Measurements from ENCODE around the gene TXNDC2. TPM values are rescaled to one million over a fixed set of nuclear protein-coding genes. Genes with fewer than 3 reads are reported as not detected.

Gene TXNDC2
- polyA plus RNA-seq, 3 donors, result 0.10 to 0.36 TPM; not detected in 1

DNA sequence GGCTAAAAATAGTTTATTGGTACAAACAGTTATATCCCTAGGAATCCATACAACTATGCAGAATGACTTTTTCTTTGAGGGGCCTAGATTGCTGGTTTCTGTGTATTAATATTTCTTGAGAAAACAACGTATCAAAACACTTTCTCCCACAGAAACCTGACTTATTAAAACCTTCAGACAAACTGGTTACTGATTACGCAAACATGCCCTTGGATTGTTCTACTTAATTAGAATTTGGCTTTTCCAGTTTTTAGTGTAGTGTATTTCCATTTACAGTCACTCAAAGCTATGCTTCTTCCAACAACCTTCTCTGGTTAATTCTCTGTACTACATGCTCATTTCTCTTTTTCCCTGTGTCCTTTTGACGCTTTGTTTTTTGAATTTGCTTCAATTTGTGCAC lies 48.1 kb downstream of the TXNDC2 start:
- no CpG with 5 or more reads among the region's 3 CpGs for WGBS (ENCODE audit: insufficient coverage)
- Histone ChIP-seq H3K27me3 (ENCODE audit: control insufficient read depth in 2 of 2, insufficient read depth in 2 of 2, low read length in 2 of 2) (no peaks in the 10 kb centered on the region), H3K4me2 (replicated peaks; ENCODE audit: extremely low read depth, low read length, poor library complexity, severe bottlenecking) (no peak overlapping the region), H3K9me3 (replicated peaks in 1 of 2; ENCODE audit: control insufficient read depth in 1 of 2, insufficient read depth in 1 of 2, low read length in 2 of 2) (no peaks in the 10 kb centered on the region), H3K36me3 (replicated peaks in 1 of 2; ENCODE audit: control insufficient read depth in 1 of 2, insufficient read depth in 2 of 2, low read length in 2 of 2) (peaks cover 52 to 66% of the 10 kb centered on the region in 2 donors), H4K20me1 (ENCODE audit: insufficient read depth, low read length) (peaks cover 93% of the 10 kb centered on the region), H3K4me3 (replicated peaks in 1 of 3; ENCODE audit: low read depth in 2 of 3, low read length in 3 of 3) (no peak overlapping the region), H3K9ac (ENCODE audit: insufficient read depth, low read length, poor library complexity, severe bottlenecking) (no peak overlapping the region), H3K4me1 (ENCODE audit: control insufficient read depth in 1 of 2, insufficient read depth in 2 of 2, low read length in 2 of 2) (peaks cover 4 to 16% of the 10 kb centered on the region in 2 donors), H3K27ac (ENCODE audit: low read depth in 1 of 2, low read length in 2 of 2) (no peak overlapping the region), H2AFZ (ENCODE audit: insufficient read depth, low read depth, low read length, poor library complexity, severe bottlenecking) (no peak overlapping the region), H3K79me2 (ENCODE audit: insufficient read depth, low read length) (peaks cover 90% of the 10 kb centered on the region)
- no peak for DNase-seq
- H3K27ac Mint-ChIP-seq, result peak overlapping the region in 1 of 7 donors; percentile 61
- H3K4me3 Mint-ChIP-seq, result no peak overlapping the region
- TF ChIP-seq CTCF (IDR thresholded peaks at IDR 0.05), result no peak
- H3K4me1 Mint-ChIP-seq, result peaks cover 12% of the 10 kb centered on the region
- peaks cover 0 to 2% (median 0%) of the 10 kb centered on the region in 7 donors for H3K9me3 Mint-ChIP-seq
- peaks cover 0 to 2% (median 0%) of the 10 kb centered on the region in 3 donors for H3K27me3 Mint-ChIP-seq (ENCODE audit: low read depth in 3 of 3)
- intact Hi-C loops (cut with micrococcal nuclease), result no loop called here
- H3K36me3 Mint-ChIP-seq, result peaks cover 41 to 65% of the 10 kb centered on the region in 2 donors

GRCh38 chr18:9934274-9934673 lies 48.5 kb downstream of the TXNDC2 start:
- Histone ChIP-seq H4K20me1 (ENCODE audit: insufficient read depth, low read length) (peaks cover 93% of the 10 kb centered on the region), H3K9me3 (replicated peaks in 1 of 2; ENCODE audit: control insufficient read depth in 1 of 2, insufficient read depth in 1 of 2, low read length in 2 of 2) (no peaks in the 10 kb centered on the region), H3K4me2 (replicated peaks; ENCODE audit: extremely low read depth, low read length, poor library complexity, severe bottlenecking) (no peak overlapping the region), H2AFZ (ENCODE audit: insufficient read depth, low read depth, low read length, poor library complexity, severe bottlenecking) (no peak overlapping the region), H3K27me3 (ENCODE audit: control insufficient read depth in 2 of 2, insufficient read depth in 2 of 2, low read length in 2 of 2) (no peaks in the 10 kb centered on the region), H3K27ac (ENCODE audit: low read depth in 1 of 2, low read length in 2 of 2) (no peak overlapping the region), H3K79me2 (ENCODE audit: insufficient read depth, low read length) (peaks cover 86% of the 10 kb centered on the region), H3K4me1 (ENCODE audit: control insufficient read depth in 1 of 2, insufficient read depth in 2 of 2, low read length in 2 of 2) (peaks cover 0 to 12% of the 10 kb centered on the region in 2 donors), H3K4me3 (replicated peaks in 1 of 3; ENCODE audit: low read depth in 2 of 3, low read length in 3 of 3) (no peak overlapping the region), H3K36me3 (replicated peaks in 1 of 2; ENCODE audit: control insufficient read depth in 1 of 2, insufficient read depth in 2 of 2, low read length in 2 of 2) (peaks cover 52 to 70% of the 10 kb centered on the region in 2 donors), H3K9ac (ENCODE audit: insufficient read depth, low read length, poor library complexity, severe bottlenecking) (no peak overlapping the region)
- Mint-ChIP-seq H3K4me3 (no peak overlapping the region), H3K36me3 (peaks cover 41 to 69% of the 10 kb centered on the region in 2 donors), H3K27me3 (ENCODE audit: low read depth in 3 of 3) (peaks cover 0 to 2% (median 0%) of the 10 kb centered on the region in 3 donors), H3K4me1 (peaks cover 8% of the 10 kb centered on the region), H3K9me3 (peaks cover 0 to 2% (median 0%) of the 10 kb centered on the region in 7 donors), H3K27ac (peak overlapping the region in 1 of 7 donors; percentile 61)
- DNase-seq, result no peak
- TF ChIP-seq CTCF (IDR thresholded peaks at IDR 0.05), result no peak
- WGBS (ENCODE audit: insufficient coverage), result no CpG with 5 or more reads among the region's 3 CpGs
- intact Hi-C loops (cut with micrococcal nuclease), result no loop called here

Small RNA genes lying within 50 kb of the gene (small RNA-seq; reads per million reads assigned to genes)
- gene RNA5SP449 (ENCODE audit: insufficient read length, low read depth) (not detected), gene RNA5SP450 (ENCODE audit: insufficient read length, low read depth) (1.9 reads per million)

Other genes with a start within 250 kb of the TXNDC2 start
- 100 to 1,000 TPM; 106 to 367 (median 348) TPM for gene RAB31, start 177.7 kb upstream of the TXNDC2 start, polyA plus RNA-seq
- gene VAPA, start 28.0 kb downstream of the TXNDC2 start, polyA plus RNA-seq, result 100 to 1,000 TPM; 106 to 393 (median 334) TPM